GM12891 (cell line): ENCODE data around the gene KLK13.

Experiments used
- PAX5 ChIP-seq: IDR thresholded peaks from 2 replicates; pipeline ENCODE4 v1.6.1; 2011; ENCODE audit warnings: low read length, moderate library complexity, mild to moderate bottlenecking; ENCODE audit not compliant: insufficient read depth, severe bottlenecking
- POLR2A ChIP-seq: IDR thresholded peaks from 2 replicates; pipeline ENCODE4 v1.6.1; 2011; ENCODE audit warnings: low read depth, low read length, control low read depth
- POLR2AphosphoS5 ChIP-seq: IDR thresholded peaks from 2 replicates; pipeline ENCODE4 v1.6.1; 2011; ENCODE audit warnings: low read depth, low read length, control low read depth
- POU2F2 ChIP-seq: IDR thresholded peaks from 2 replicates; pipeline ENCODE4 v1.6.1; 2011; ENCODE audit warnings: low read depth, mild to moderate bottlenecking, control low read depth, low read length, moderate library complexity
- SPI1 ChIP-seq: IDR thresholded peaks from 2 replicates; pipeline ENCODE4 v1.6.1; 2011; ENCODE audit warnings: low read depth, low read length, control low read depth
- TAF1 ChIP-seq: IDR thresholded peaks from 2 replicates; pipeline ENCODE4 v1.6.1; 2011; ENCODE audit warnings: low read depth, low read length, control low read depth

GRCh38 chr19:51055866-51056265 lies 9.0 kb downstream of the KLK13 start:
- TF ChIP-seq POLR2AphosphoS5 (no peak), POLR2A (no peak), TAF1 (no peak), POU2F2 (no peak), SPI1 (no peak), PAX5 (no peak)
